ENCODE measurements around the gene IGFBP5.

GRCh38 chr2:216700781-216701180, 5.4 kb upstream of the IGFBP5 start:
- TF ChIP-seq, protein P1, sequence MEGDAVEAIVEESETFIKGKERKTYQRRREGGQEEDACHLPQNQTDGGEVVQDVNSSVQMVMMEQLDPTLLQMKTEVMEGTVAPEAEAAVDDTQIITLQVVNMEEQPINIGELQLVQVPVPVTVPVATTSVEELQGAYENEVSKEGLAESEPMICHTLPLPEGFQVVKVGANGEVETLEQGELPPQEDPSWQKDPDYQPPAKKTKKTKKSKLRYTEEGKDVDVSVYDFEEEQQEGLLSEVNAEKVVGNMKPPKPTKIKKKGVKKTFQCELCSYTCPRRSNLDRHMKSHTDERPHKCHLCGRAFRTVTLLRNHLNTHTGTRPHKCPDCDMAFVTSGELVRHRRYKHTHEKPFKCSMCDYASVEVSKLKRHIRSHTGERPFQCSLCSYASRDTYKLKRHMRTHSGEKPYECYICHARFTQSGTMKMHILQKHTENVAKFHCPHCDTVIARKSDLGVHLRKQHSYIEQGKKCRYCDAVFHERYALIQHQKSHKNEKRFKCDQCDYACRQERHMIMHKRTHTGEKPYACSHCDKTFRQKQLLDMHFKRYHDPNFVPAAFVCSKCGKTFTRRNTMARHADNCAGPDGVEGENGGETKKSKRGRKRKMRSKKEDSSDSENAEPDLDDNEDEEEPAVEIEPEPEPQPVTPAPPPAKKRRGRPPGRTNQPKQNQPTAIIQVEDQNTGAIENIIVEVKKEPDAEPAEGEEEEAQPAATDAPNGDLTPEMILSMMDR (IDR thresholded peaks at IDR 0.05) = no peak
- TF ChIP-seq POLR2A (IDR thresholded peaks at IDR 0.05) = no peak

Measured in lower leg skin (tissue), 3 donors.